Caco-2 (cell line): ENCODE measurements around the gene KLRF1. TPM values are rescaled to one million over a fixed set of nuclear protein-coding genes. Genes with fewer than 3 reads are reported as not detected.

Source experiments
- BruUV-seq: library from RNA; stranded (reverse); fragments of 400-500 nt; replicated peaks from 2 replicates; lab custom pipeline; 2021; lab: Mats Ljungman, UMichigan
- CTCF ChIA-PET: fragments of 300-600 bp; sonication (Branson Sonifier 250); formaldehyde crosslinking; loops from one replicate; lab custom pipeline; 2022; ENCODE audit warnings: antibody characterized with exemption; lab: Charles Lee
- POLR2A ChIA-PET: fragments of 300-600 bp; sonication (Branson Sonifier 250); formaldehyde crosslinking; loops from one replicate; lab custom pipeline; 2022; ENCODE audit warnings: antibody characterized with exemption; lab: Charles Lee
- DNase-seq, 2 experiments: peaks; one replicate each; pipeline versions ENCODE4 v3.0.0 to v3.0.0-alpha.2; 2020 to 2022
- H3K27me3 ChIP-seq: replicated peaks from 2 replicates; pipeline ENCODE4 v1.6.0; 2011; ENCODE audit warnings: low read length; ENCODE audit not compliant: control insufficient read depth, insufficient read depth
- H3K36me3 ChIP-seq: 2 replicates; pipeline ENCODE4 v1.5.1; 2011; ENCODE audit warnings: low read length; ENCODE audit not compliant: control insufficient read depth, insufficient read depth
- H3K4me1 ChIP-seq: fragments of 250-450 bp; sonication (Bioruptor Pico); 2 replicates; pipeline ENCODE4 v1.5.1; 2020; ENCODE audit warnings: mild to moderate bottlenecking
- H3K4me3 ChIP-seq: 2 replicates; pipeline ENCODE4 v1.5.1; 2011; ENCODE audit warnings: low read depth, mild to moderate bottlenecking, control low read depth, low read length
- H3K9me3 ChIP-seq: fragments of 250-450 bp; sonication (Bioruptor Pico); 2 replicates; pipeline ENCODE4 v1.5.1; 2020; ENCODE audit warnings: mild to moderate bottlenecking, moderate library complexity
- H3K27ac Mint-ChIP-seq: one replicate; pipeline ENCODE4 v1.8.0; 2022; ENCODE audit warnings: mixed read lengths; ENCODE audit not compliant: unreplicated experiment
- H3K27me3 Mint-ChIP-seq: one replicate; pipeline ENCODE4 v1.8.0; 2022; ENCODE audit warnings: mixed read lengths; ENCODE audit not compliant: insufficient read depth, unreplicated experiment
- H3K36me3 Mint-ChIP-seq: one replicate; pipeline ENCODE4 v1.8.0; 2022; ENCODE audit warnings: mild to moderate bottlenecking, mixed read lengths; ENCODE audit not compliant: insufficient read depth, unreplicated experiment
- H3K4me1 Mint-ChIP-seq: one replicate; pipeline ENCODE4 v1.8.0; 2022; ENCODE audit warnings: low read depth, mixed read lengths; ENCODE audit not compliant: unreplicated experiment
- H3K4me3 Mint-ChIP-seq: one replicate; pipeline ENCODE4 v1.8.0; 2022; ENCODE audit warnings: mild to moderate bottlenecking, moderate library complexity, mixed read lengths; ENCODE audit not compliant: unreplicated experiment
- H3K9me3 Mint-ChIP-seq: one replicate; pipeline ENCODE4 v1.8.0; 2022; ENCODE audit warnings: mixed read lengths; ENCODE audit not compliant: unreplicated experiment
- intact Hi-C: fragments of 100-400 bp; cut with micrococcal nuclease; formaldehyde crosslinking; loops from one replicate; pipeline ENCODE4 v1.10.0; 2022; ENCODE audit not compliant: unreplicated experiment
- total RNA-seq: library from RNA; stranded (reverse); gene quantifications from 2 replicates; pipeline ENCODE4 v1.2.3, GENCODE V29; 2022
- TF ChIP-seq, protein P1 (sequence below), 2 experiments: fragments of 200-600 bp in 1 of 2; IDR thresholded peaks; 1 replicate in 1 of 2; 2 replicates in 1 of 2; pipeline versions ENCODE4 v1.5.1 to v1.8.0; 2011 to 2022; ENCODE audit warnings: antibody characterized with exemption in 1 of 2, control low read depth in 1 of 2, inconsistent platforms in 1 of 2, low read depth in 1 of 2, low read length in 1 of 2, mild to moderate bottlenecking in 1 of 2, moderate library complexity in 1 of 2; ENCODE audit not compliant: insufficient read depth in 1 of 2, severe bottlenecking in 1 of 2, unreplicated experiment in 1 of 2

KLRF1 gene
- total RNA-seq, 1 experiment from 2014 or later, result not detected

DNA sequence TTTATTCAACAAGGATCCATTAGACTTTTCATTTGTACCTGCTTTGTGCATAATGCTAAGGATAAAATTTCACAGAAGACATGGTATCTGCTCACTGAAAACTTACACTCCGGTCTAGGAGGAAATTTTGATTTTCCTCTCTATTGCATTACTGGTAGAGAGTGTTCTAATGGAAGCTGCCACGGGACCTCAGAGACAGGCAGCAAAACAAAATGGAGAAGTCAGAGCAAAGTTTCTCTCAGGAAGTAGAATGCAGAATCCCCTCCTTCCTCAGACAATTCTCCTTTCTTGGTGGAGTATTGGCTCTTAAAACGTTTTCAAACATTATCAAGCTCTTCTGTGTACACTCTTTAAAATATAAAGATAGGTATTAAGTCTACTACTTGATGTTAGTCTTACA lies 29.6 kb downstream of the KLRF1 start:
- Histone ChIP-seq H3K36me3 (no peaks in the 10 kb centered on the region), H3K27me3 (no peaks in the 10 kb centered on the region), H3K9me3 (no peaks in the 10 kb centered on the region), H3K4me3 (no peak overlapping the region), H3K4me1 (no peaks in the 10 kb centered on the region)
- DNase-seq, result no peak
- Mint-ChIP-seq H3K4me3 (no peak overlapping the region), H3K27me3 (peaks cover 30% of the 10 kb centered on the region), H3K27ac (no peak overlapping the region), H3K36me3 (no peaks in the 10 kb centered on the region), H3K9me3 (no peaks in the 10 kb centered on the region), H3K4me1 (no peaks in the 10 kb centered on the region)
- TF ChIP-seq, protein P1, sequence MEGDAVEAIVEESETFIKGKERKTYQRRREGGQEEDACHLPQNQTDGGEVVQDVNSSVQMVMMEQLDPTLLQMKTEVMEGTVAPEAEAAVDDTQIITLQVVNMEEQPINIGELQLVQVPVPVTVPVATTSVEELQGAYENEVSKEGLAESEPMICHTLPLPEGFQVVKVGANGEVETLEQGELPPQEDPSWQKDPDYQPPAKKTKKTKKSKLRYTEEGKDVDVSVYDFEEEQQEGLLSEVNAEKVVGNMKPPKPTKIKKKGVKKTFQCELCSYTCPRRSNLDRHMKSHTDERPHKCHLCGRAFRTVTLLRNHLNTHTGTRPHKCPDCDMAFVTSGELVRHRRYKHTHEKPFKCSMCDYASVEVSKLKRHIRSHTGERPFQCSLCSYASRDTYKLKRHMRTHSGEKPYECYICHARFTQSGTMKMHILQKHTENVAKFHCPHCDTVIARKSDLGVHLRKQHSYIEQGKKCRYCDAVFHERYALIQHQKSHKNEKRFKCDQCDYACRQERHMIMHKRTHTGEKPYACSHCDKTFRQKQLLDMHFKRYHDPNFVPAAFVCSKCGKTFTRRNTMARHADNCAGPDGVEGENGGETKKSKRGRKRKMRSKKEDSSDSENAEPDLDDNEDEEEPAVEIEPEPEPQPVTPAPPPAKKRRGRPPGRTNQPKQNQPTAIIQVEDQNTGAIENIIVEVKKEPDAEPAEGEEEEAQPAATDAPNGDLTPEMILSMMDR (IDR thresholded peaks at IDR 0.05; ENCODE audit: insufficient read depth in 1 of 2, low read depth in 1 of 2, low read length in 1 of 2, severe bottlenecking in 1 of 2, unreplicated experiment in 1 of 2), result no peak
- intact Hi-C loops, result no loop called here
- BruUV-seq, result no TSS peak
- POLR2A ChIA-PET, result no interaction called here
- CTCF ChIA-PET, result no interaction called here

DNA sequence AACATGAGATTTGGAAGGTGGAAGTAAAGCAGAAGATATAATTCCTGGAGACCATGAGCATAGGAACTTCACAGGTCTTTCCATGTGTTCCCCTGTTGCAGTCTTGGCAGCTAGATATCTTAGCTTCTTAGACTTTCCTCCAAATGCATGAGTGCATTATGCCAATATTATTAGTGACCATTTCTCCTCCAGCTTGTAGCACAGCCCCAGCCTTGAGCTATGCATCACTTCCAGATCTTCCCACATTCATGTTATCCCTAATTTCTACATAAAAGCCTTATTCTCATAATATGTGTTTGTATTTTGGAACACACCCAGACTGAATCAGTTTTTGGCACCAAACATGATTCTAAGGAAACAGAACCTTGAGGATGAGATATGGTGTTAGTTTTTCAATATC lies 30.9 kb downstream of the KLRF1 start:
- Histone ChIP-seq H3K4me1 (no peaks in the 10 kb centered on the region), H3K4me3 (no peak overlapping the region), H3K27me3 (no peaks in the 10 kb centered on the region), H3K9me3 (no peaks in the 10 kb centered on the region), H3K36me3 (no peaks in the 10 kb centered on the region)
- ChIA-PET CTCF (interaction anchor here (0.5 kb wide), 1 partner anchor 337 kb away, joined by 3 read pairs; no protein-coding TSS in a partner anchor), POLR2A (no interaction called here)
- intact Hi-C loops, result no loop called here
- Mint-ChIP-seq H3K36me3 (no peaks in the 10 kb centered on the region), H3K4me1 (no peaks in the 10 kb centered on the region), H3K27me3 (peaks cover 31% of the 10 kb centered on the region), H3K4me3 (no peak overlapping the region), H3K27ac (no peak overlapping the region), H3K9me3 (no peaks in the 10 kb centered on the region)
- DNase-seq, result no peak
- no TSS peak for BruUV-seq
- TF ChIP-seq, protein P1 (IDR thresholded peaks at IDR 0.05; ENCODE audit: insufficient read depth in 1 of 2, low read depth in 1 of 2, low read length in 1 of 2, severe bottlenecking in 1 of 2, unreplicated experiment in 1 of 2), result no peak

DNA sequence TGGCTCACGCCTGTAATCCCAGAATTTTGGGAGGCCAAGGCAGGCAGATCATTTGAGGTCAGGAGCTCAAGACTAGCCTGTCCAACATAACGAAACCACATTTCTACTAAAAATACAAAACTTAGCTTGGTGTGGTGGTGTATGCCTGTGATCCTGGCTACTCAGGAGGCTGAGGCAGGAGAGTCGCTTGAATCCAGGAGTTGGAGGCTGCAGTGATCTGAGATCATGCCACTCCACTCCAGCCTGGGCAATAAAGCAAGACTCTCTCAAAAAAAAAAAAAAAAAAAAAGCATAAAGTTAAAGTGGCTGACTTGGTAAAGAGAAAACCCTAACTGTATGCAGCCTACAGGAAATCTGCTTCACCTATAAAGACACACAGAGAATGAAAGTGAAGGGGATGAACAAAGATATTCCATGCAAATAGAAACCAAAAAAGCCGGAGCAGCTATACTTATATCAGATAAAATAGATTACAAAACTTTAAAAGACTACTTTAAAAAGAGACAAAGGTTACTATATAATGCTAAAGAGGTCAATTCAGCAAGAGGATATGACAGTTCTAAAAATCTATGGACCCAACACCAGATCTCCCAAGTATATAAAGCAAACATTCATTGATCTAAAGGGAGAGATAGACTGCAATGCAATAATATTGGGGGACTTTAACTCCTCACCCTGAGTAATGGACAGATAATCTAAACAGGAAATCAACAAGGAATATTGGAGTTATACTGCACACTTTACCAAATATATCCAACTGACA lies 37.8 kb downstream of the KLRF1 start:
- Histone ChIP-seq H3K4me3 (no peak overlapping the region), H3K27me3 (no peaks in the 10 kb centered on the region), H3K4me1 (no peaks in the 10 kb centered on the region; the same call in 1 of the 2 replicates), H3K9me3 (no peaks in the 10 kb centered on the region), H3K36me3 (no peaks in the 10 kb centered on the region)
- no TSS peak for BruUV-seq
- intact Hi-C loops, result no loop called here
- peaks cover 5% of the 10 kb centered on the region for H3K4me1 Mint-ChIP-seq
- no peaks in the 10 kb centered on the region for H3K36me3 Mint-ChIP-seq
- ChIA-PET POLR2A (no interaction called here), CTCF (no interaction called here)
- no peak for DNase-seq
- TF ChIP-seq, protein P1 (IDR thresholded peaks at IDR 0.05; ENCODE audit: insufficient read depth in 1 of 2, low read depth in 1 of 2, low read length in 1 of 2, severe bottlenecking in 1 of 2, unreplicated experiment in 1 of 2), result no peak
- no peaks in the 10 kb centered on the region for H3K9me3 Mint-ChIP-seq
- H3K27ac Mint-ChIP-seq, result no peak overlapping the region
- H3K4me3 Mint-ChIP-seq, result no peak overlapping the region
- H3K27me3 Mint-ChIP-seq, result peaks cover 34% of the 10 kb centered on the region
